Measurements from ENCODE around the gene ARAP1. TPM values are rescaled to one million over a fixed set of nuclear protein-coding genes. Genes with fewer than 3 reads are reported as not detected.

Gene ARAP1
- polyA plus RNA-seq, 1 experiment, result 52.4 TPM

- peaks cover 3% of the 10 kb centered on the region; the same call in 1 of the 2 replicates for H3K9me3 ChIP-seq (ENCODE audit: control insufficient read depth, insufficient read depth, low read length)
- H3K4me3 ChIP-seq (ENCODE audit: low read depth, low read length), result no peak overlapping the region
- H3K27ac ChIP-seq (ENCODE audit: low read depth, low read length), result no peak overlapping the region
- CTCF ChIA-PET, result interaction anchor here (1.0 kb wide), 1 partner anchor 31 kb away, joined by 4 read pairs; the partner anchor contains the start of gene STARD10
- TF ChIP-seq, protein P1, sequence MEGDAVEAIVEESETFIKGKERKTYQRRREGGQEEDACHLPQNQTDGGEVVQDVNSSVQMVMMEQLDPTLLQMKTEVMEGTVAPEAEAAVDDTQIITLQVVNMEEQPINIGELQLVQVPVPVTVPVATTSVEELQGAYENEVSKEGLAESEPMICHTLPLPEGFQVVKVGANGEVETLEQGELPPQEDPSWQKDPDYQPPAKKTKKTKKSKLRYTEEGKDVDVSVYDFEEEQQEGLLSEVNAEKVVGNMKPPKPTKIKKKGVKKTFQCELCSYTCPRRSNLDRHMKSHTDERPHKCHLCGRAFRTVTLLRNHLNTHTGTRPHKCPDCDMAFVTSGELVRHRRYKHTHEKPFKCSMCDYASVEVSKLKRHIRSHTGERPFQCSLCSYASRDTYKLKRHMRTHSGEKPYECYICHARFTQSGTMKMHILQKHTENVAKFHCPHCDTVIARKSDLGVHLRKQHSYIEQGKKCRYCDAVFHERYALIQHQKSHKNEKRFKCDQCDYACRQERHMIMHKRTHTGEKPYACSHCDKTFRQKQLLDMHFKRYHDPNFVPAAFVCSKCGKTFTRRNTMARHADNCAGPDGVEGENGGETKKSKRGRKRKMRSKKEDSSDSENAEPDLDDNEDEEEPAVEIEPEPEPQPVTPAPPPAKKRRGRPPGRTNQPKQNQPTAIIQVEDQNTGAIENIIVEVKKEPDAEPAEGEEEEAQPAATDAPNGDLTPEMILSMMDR (IDR thresholded peaks at IDR 0.05; ENCODE audit: low read depth, low read length), result no peak
- no peaks in the 10 kb centered on the region for H3K27me3 ChIP-seq (ENCODE audit: control insufficient read depth, insufficient read depth, low read length)
- DNase-seq (ENCODE audit: low read depth, low spot score), result no peak
- POLR2A ChIA-PET, result no interaction called here
These were observed 10.6 kb upstream of the ARAP1 start for GRCh38 chr11:72762641-72763304.

GRCh38 chr11:72760539-72761405 is 8.6 kb upstream of the ARAP1 start:
- TF ChIP-seq, protein P1 (IDR thresholded peaks at IDR 0.05; ENCODE audit: low read depth, low read length), result no peak
- Histone ChIP-seq H3K27me3 (ENCODE audit: control insufficient read depth, insufficient read depth, low read length) (no peaks in the 10 kb centered on the region), H3K4me3 (ENCODE audit: low read depth, low read length) (no peak overlapping the region), H3K27ac (ENCODE audit: low read depth, low read length) (no peak overlapping the region), H3K9me3 (ENCODE audit: control insufficient read depth, insufficient read depth, low read length) (peaks cover 3% of the 10 kb centered on the region; the same call in 1 of the 2 replicates)
- no peak for DNase-seq (ENCODE audit: low read depth, low spot score)
- ChIA-PET POLR2A (interaction anchor here (1.0 kb wide), 1 partner anchor 10 kb away, joined by 3 read pairs; no protein-coding TSS in a partner anchor), CTCF (no interaction called here)

- Histone ChIP-seq H3K9me3 (ENCODE audit: control insufficient read depth, insufficient read depth, low read length) (peaks cover 3% of the 10 kb centered on the region; the same call in 1 of the 2 replicates), H3K27me3 (ENCODE audit: control insufficient read depth, insufficient read depth, low read length) (no peaks in the 10 kb centered on the region), H3K4me3 (ENCODE audit: low read depth, low read length) (no peak overlapping the region), H3K27ac (ENCODE audit: low read depth, low read length) (no peak overlapping the region)
- TF ChIP-seq, protein P1 (IDR thresholded peaks at IDR 0.05; ENCODE audit: low read depth, low read length), result no peak
- ChIA-PET POLR2A (interaction anchor here (0.6 kb wide), 1 partner anchor 384 kb away, joined by 5 read pairs; no protein-coding TSS in a partner anchor), CTCF (no interaction called here)
- DNase-seq (ENCODE audit: low read depth, low spot score), result no peak
These were observed 7.3 kb upstream of the ARAP1 start for GRCh38 chr11:72759468-72759985.

DNA sequence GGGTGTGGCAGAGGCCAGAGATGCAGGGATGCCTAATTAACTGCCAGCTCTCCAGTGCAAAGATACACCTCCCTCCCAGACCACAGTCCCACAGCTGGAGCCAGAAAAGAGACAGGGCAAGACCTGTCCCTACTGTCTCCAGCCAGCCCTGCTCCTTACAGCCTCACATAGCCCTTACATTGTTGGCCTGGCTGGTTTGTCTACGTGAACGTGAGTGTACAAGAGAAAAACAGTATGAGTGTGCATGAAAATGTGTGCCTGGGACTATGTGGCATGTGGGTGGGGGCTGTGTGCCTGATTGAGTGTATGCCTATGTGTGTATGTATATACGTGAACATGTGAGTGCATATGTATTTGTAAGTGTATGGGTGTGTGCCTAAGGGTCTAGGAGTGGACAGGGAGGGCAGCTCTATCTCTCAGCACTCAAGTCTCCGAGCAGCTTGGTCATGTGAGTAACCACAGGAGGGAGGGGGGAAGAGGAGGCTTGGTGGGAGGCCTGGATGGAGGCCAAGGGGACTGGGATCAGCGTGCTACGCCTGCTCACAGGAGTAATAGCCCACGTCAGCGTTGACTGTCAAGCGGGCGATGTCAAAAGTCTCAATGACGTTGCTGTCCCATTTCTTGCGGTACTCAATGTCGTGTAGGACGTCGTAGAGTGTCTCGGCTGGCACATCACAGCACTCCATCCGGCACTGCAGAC is 6.6 kb upstream of the ARAP1 start:
- POLR2A ChIA-PET, result interaction anchor here (0.6 kb wide), 1 partner anchor 385 kb away, joined by 5 read pairs; no protein-coding TSS in a partner anchor
- Histone ChIP-seq H3K27me3 (ENCODE audit: control insufficient read depth, insufficient read depth, low read length) (no peaks in the 10 kb centered on the region), H3K27ac (ENCODE audit: low read depth, low read length) (peak overlapping the region; percentile 77), H3K9me3 (ENCODE audit: control insufficient read depth, insufficient read depth, low read length) (peaks cover 3% of the 10 kb centered on the region; the same call in 1 of the 2 replicates), H3K4me3 (ENCODE audit: low read depth, low read length) (no peak overlapping the region)
- TF ChIP-seq, protein P1 (IDR thresholded peaks at IDR 0.05; ENCODE audit: low read depth, low read length), result no peak
- CTCF ChIA-PET, result no interaction called here
- DNase-seq (ENCODE audit: low read depth, low spot score), result peak; percentile 82

Data from AG04450 (cell line).